Activated T-cell treated with anti-CD3 and anti-CD28 coated beads for 1 hour (primary cell): Measurements from ENCODE around the gene CLDN15.
"Not testable (repeated sequence)": the region's sequence is repeated elsewhere in the genome, so short reads cannot be mapped to it uniquely, and the experiment has no call there.

Source experiments
- DNase-seq: peaks from one replicate; pipeline ENCODE4 v3.0.0-alpha.2; 2020; ENCODE audit warnings: low read depth

Gene CLDN15

GRCh38 chr7:101222275-101222830, 15.2 kb downstream of the CLDN15 start:
- DNase-seq: no peak

- no peak for DNase-seq
Measured at GRCh38 chr7:101220295-101220694, 17.3 kb downstream of the CLDN15 start.

GRCh38 chr7:101218236-101219125, 19.1 kb downstream of the CLDN15 start:
- DNase-seq: no peak

- peak; percentile 97 for DNase-seq
Measured at GRCh38 chr7:101217388-101218235, 20.0 kb downstream of the CLDN15 start, which contains the start of the genes PLOD3 and ZNHIT1. Gene PLOD3, minus strand, starts transcription at chr7:101217581. Its CDS starts 307 bp downstream, at chr7:101217274. Gene ZNHIT1, plus strand, starts transcription at chr7:101218165. Its CDS starts 31 bp downstream, at chr7:101218196.

- no peak for DNase-seq
Measured at GRCh38 chr7:101216860-101217387, 20.7 kb downstream of the CLDN15 start.

GRCh38 chr7:101216001-101216859, 21.4 kb downstream of the CLDN15 start:
- DNase-seq: no peak

GRCh38 chr7:101212014-101212413, 25.6 kb downstream of the CLDN15 start:
- DNase-seq: no peak

- DNase-seq: no peak
Measured at GRCh38 chr7:101211501-101211900, 26.1 kb downstream of the CLDN15 start.

GRCh38 chr7:101210143-101210542, 27.5 kb downstream of the CLDN15 start:
- DNase-seq: no peak

GRCh38 chr7:101208794-101209193, 28.8 kb downstream of the CLDN15 start:
- DNase-seq: no peak

- DNase-seq: no peak
Measured at GRCh38 chr7:101207459-101207858, 30.1 kb downstream of the CLDN15 start.

GRCh38 chr7:101206665-101207042, 30.9 kb downstream of the CLDN15 start:
- no peak for DNase-seq

- DNase-seq: no peak
Measured at GRCh38 chr7:101205901-101206664, 31.5 kb downstream of the CLDN15 start.

- DNase-seq: not testable (repeated sequence)
Measured at GRCh38 chr7:101203740-101204738, 33.6 kb downstream of the CLDN15 start.

- no peak for DNase-seq
Measured at GRCh38 chr7:101202603-101202918, 35.0 kb downstream of the CLDN15 start.

GRCh38 chr7:101201695-101202602, 35.7 kb downstream of the CLDN15 start:
- DNase-seq: no peak

- no peak for DNase-seq
Measured at GRCh38 chr7:101200862-101201599, 36.6 kb downstream of the CLDN15 start, which contains the start of gene MOGAT3. Gene MOGAT3, minus strand, starts transcription at chr7:101201036. Its CDS starts 182 bp downstream, at chr7:101200854.
